HG02840 (cell line): ENCODE measurements around the gene DAPK2.
"Not testable (repeated sequence)": the region's sequence is repeated elsewhere in the genome, so short reads cannot be mapped to it uniquely, and the experiment has no call there.

Source experiments
- ATAC-seq: cut with Tn5 transposase; IDR thresholded peaks from one replicate; pipeline ENCODE4 v1.9.1; 2021; ENCODE audit warnings: mild to moderate bottlenecking, moderate library complexity, moderate number of reproducible peaks; ENCODE audit not compliant: unreplicated experiment, low FRiP score

DAPK2 gene

DNA sequence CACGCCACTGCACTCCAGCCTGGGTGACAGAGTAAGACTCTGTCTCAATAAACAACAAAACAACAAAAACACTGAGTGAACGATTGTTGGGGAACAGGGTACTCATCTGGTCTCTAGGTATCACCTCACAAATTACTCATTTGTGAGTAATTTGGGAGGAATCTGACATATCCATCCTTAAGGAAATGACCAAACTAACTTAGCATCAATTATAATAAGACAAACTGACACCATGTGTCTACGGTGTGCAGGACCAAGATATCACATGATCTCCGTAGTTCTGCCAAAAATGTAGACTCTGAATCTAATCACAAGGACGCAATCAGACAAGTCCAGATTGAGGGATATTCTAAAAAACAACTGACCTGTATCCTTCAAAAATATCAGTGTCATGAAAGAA lies 12.0 kb upstream of the DAPK2 start:
- ATAC-seq: no peak

DNA sequence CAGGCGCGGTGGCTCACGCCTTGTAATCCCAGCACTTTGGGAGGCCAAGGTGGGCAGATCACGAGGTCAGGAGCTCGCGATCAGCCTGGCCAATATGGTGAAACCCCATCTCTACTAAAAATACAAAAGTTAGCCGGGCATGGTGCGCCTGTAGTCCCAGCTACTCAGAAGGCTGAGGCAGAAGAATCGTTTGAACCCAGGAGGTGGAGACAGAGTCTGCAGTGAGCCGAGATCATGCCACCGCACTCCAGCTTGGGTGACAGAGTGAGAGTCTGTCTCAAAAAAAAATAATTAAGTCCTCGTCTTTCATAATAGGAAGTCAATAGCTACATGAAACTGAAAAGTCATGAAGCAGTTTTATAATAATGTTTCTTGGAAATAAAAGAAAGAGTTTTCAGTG lies 7.4 kb upstream of the DAPK2 start:
- not testable (repeated sequence) for ATAC-seq

DNA sequence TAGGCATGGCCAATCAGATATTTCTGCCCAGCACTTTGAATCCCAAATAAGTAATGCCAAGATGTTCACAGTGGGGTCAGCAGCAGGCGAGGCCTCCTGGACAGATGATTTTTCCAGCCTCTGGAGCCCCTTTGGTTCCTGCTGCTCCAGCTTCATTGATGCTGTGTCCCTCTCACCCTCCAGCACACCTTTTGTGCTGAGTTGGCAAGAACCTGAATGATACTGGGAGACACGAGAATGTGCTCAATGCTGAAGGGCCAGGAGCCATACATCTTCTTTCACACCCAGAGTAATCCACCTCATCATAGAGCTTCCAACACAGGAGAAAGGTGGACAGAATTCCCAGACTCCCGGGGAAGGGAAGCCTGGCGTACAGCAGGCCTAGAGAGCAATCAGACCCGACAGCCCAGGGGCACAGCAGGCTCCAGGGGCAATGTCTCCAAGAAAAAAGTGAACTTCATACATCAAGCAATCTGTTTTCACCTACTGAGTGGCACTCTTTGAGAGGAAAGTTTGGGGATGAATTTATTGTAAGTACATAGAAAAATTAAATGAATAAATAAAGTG lies 6.7 kb upstream of the DAPK2 start:
- ATAC-seq: no peak

DNA sequence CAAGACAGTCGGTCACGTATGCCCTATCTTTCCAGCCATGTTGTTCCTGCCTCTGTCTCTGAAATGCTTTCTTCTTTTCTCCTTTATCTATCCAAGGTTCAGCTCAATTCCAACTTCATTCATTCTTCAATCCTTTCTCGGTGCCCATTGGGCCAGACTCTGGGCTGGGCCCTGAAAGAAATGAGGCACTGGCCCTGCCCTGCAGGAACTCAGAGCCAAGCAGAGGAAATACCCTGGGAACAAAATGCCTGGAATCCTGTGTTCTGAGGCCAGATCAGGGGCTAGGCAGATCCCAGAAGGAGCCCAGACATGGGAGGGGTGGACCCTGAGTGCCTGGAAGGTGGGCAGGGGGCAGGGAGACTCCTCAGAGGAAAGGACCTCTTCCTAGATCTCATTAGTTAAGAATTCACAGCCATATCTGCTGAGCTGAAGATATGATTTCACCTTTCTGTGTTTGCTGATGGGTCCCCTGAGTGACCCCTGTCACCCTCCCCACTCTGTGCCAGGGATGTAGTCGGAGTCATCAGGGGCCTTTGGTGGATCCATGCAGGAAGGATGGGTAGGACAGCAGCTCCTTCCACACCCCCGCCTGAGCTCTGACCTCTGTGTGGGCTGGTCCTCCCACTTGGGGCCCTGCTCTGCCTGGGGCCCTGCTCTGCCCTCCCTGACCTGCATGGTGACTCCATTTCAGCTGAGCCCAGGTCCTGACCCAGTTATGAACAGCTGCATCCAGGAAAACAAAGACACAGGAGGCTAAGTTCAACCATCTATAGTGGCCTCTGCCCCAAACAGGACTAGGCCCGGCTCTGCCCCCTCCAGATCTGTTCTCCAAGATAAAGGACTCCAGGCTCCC lies 5.3 kb upstream of the DAPK2 start:
- ATAC-seq: no peak

DNA sequence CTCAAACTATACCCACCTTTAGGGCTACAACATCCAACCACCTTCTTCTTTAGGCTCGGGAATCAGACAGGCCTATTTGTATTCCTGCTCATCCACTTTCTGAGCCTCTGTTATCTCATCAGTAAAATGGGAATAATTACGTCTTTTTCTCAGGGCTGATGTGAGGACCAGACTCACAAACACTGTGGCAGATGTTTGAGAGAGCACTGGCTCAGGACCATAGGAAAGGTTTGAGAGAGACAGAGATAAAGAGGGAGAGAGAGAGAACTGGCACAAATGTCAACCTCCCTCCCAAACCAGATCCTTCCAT lies 4.8 kb upstream of the DAPK2 start:
- ATAC-seq: no peak

DNA sequence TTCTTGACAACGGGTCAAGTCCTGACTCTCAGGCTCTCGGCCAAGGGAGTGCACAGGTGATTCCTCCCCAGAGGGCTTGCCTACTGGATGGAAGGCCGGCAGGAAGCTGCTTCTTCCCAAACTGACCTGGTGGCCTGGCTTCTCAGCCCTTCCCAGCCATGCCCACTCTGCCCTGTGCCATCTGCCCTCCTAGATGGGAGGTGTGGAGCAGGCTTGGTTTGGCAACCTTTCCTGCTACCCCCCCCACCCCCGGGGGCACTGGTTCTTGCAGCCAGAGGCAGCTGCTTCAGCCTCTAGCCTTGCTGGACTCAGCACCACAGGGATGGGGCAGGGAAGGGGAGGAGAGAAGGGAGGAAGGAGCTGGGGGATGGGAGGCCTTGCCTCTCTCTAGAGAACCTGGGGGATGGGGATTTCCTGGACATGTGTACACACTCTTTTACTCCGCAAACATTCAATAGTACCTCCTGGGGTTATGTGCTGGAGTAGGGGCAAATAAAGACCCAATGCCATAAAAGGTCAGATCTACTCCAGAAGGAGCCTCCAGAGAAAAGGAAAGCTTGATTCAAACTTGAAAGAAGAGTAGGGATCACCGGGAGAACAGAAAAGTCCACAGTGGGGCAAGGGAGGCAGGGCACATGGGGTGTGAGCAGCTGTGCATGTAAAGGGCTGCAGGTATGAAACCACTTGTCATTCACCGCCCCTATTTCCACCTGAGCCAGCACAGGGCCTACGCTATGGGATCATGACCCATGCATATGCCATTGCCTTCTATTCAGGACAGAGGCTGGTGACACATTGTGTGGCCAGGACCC lies 4.2 kb upstream of the DAPK2 start:
- no peak for ATAC-seq

DNA sequence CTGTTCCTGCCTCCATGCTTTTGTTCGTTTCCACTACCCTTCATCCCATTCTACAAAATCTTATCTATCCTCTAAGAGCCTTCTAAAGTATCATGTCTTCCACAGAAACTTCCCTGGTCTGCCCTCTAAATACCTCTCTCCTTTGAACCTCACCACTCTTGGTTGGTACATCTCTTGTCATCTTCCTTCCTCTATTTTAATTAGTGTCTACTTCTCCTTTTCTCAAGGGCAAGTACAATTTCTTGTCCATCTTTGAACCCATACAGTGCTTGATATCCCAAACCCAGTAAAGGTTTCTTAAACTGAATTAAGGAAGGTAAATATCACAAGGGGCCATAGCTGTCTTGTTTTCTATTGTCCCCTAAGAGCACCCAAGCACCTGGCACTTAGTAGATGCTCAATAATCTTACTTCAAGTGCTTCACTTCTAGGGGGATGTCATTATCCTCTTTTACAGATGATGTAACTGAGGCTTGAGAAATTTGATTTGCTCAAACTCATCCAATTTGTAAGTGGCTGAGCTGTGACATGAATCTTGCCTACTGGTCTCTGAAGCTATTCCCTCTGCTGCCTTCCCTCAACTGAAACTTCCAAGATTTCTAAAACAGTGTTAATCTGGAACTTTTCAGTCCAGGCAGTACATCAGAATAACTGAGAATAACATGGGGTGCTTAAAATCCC lies 2.6 kb upstream of the DAPK2 start:
- ATAC-seq: no peak

DNA sequence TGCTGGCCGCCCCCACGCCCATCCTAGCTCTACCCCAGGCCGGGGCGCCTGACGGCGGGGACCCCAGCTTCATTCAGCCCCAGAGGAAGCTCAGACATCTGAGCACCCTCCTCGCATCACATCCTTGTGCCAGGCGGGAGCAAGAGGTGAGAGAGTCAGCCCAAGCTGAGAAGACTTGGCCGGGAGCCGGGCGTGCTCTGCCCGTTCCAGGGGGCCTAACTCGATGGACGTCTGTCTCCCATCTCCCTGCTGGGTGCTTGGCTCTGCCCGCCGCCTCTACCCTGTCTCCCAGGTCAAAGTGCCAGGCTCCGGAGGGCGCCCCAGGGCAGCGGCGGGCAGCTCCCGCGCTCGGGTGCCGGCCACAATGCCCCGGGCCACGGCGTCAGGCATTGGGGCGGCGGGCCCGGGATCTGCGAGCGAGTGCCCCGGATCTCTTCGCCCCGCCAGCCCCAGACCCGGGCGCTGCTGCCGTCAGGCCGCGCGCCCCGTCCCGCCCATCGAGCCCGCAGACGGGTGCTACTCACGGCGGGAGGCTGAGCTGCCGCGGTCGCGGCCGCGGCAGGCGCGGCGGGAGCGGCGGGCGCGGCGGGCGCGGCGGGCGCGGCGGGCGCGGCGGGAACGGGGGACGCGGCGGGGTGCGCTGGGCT lies 388 bp downstream of the DAPK2 start:
- ATAC-seq: no peak

DNA sequence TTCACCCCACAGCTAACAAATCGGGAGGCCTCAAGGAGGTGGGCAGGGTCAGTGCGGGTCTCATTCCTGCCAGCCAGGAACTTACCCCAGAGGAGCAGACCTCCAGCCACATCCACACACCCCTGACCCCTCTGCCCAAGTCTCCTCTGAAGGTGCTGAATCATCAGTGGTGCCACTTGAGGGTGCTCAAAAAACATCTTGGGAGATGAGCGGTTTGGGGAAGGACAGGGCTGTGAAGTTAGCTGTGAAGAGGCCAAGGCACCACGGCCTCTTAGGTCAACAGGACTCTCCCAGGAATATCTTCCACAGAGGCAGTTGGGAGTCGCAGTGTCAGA lies 1.2 kb downstream of the DAPK2 start:
- ATAC-seq: no peak

DNA sequence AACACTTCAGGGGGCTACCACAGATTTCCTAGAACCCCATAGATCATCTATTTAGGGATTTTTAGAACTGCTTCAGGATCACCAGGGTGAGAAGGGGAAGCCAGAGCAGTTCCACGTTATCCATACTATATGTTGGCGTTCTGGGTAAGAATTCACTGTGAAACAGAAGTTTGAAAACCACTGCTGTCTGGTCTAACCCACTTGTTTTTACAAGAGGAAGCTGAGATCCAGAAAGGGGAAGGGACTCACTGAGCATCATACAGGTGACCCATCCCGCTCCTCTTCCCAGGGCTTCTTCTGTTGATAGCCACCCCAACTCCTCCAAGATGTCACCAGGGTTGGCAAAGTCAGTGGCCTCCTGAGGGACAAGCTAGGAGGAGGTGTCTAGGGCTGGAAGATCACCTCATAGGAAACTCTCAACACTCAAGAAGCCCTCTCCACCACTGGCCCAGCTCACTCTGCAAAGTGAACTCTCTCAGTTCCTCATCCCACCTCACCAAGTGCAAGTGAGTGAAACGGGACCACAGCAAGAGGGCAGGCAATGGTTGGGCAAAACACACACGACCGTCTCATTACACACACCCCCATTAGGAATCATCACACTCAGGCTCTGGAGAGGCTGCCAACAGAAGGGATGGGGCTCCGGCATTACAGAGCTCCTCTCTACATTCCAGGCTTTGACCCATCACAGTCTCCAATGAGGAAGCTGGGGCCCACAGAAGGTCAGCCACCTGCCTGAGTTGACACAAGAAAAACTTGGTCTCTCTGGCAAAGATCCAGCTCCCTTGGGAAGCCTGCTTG lies 1.8 kb downstream of the DAPK2 start:
- ATAC-seq: no peak

DNA sequence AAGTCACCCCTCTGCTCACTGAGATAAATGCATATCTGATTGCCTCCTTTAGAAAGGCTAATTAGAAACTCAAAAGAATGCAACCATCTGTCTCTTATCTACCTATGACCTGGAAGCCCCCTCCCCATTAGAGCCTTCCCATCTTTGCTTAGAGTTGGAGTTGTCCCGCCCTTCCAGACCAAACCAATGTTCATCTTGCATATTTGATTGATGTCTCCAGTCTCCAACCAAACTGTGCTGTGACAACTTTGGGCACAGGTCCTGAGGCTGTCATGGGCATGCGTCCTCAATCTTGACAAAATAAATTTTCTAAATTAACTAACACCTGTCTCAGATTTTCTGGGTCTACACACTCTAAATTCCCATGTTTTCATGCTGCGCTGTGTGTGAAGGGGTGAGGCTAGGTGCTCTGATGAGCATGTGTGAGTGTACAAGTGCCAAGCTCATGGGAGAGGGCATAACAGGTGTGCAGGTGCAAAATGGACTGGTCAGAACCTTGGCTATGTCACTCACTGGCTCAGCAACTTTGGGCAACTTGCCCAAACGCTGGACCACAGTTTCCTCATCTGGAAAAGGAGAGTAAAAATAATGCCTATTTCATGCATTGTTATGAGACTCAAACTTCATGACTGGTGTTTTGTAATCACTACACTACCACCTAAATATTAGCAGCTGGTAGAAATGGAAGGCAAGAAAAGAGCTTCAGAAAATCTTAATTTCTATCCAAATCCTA lies 7.2 kb downstream of the DAPK2 start:
- no peak for ATAC-seq

DNA sequence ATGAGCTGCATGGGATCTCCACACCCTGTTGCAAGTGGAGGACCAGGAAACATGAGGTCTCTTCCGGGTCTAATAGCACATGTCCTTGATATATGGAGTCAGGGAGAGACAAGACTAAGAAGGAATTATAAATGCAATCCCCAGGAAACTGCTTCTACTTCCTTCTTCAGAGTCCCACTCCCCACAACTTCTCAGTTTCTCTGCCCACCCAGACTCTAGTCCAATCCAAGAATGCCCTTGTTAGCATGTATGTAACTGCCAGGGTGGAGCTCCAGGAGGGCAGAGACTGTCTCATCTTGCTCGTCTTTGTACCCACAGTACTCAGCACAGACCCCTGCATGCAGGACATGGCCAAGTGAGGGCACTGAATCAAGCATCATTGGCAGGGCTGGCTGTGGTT lies 8.3 kb downstream of the DAPK2 start:
- no peak for ATAC-seq

DNA sequence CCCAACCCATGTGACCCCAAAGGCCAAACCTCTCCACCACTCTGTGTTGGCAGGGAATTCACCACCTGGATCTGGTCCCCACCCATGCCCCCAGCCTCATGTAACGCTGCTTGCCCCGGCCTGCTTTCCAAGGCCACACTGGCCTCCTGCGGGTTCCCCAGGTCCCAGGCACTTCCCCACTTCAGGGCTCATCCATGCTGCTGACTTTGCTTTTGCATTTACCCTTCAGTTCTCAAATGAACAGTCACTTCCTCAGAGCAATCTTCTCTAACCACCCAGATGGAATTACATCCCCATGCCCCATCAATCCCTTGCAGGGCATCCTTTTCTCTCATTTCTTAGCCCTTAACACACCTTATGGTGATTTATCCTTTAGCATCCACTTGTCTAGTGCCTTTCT lies 9.2 kb downstream of the DAPK2 start:
- no peak for ATAC-seq

DNA sequence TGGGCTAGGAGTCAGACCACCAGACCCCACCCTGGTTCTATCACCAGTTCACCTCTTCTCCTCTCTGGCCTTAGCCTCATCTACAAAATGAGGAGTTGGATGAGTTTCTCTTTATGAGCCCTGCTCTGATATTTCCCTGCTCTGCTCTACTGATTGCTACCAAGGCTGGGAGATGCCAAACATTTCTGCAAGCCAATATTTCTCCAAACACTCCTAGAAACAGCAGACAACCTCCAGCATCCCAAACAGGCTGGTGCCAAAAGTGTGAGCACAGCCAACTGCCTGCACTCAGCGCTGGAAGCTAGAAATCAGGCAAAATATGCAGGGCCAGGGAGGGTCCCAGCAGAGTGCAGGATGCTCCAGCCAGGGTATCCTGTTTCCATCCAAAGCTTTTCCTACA lies 10.8 kb downstream of the DAPK2 start:
- ATAC-seq: no peak

DNA sequence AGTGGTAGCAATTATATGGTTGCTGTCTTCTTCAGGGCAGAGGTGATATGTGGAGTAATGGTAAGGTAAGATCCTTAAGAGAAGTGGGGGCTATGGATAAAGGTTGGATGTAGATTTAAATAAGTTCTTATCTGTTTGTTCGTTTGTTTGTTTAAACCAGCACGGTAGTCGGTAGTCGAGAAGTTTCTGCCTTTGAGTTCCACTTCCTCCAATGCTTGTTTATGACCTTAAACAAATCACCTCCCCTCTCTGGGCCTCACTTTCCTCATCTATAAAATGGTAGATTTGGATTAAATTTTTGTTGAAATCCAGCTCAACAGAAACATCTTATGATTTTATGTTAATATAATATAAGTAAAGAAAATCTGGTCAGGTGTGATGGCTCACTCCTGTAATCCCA lies 11.8 kb downstream of the DAPK2 start:
- no peak for ATAC-seq

DNA sequence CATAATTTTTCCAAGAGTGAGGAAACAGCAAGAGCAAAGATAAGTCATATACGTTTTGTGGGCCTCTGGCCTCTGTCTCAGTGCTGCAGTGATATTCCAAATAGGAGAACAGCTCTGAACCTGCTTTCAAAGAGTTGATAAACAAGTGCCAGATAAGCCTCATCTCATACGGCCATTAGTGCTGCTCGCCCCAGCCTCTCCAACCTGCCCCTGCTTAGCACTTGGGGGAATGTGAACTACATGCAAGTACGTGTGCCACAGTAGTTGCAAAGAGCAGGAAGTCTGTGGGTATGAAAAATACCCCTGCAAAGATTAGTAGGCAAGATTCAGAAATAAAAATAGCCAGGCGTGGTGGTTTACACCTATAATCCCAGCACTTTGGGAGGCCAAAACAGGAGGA lies 14.0 kb downstream of the DAPK2 start:
- ATAC-seq: no peak

DNA sequence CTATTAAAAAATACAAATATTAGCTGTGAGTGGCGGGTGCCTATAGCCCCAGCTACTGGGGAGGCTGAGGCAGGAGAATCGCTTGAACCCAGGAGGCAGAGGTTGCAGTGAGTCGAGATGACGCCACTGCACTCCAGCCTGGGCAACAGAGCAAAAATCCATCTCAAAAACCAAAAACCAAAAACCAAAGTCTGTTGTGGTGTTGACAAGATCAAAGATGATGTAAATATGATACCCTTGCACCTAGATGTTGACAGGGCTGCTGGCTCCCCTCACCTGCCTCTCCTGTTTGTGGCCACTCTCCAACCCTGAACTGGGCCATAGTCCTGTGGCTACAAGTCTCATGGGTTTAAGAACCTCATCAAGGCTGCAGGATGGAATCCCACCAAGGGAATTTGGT lies 16.2 kb downstream of the DAPK2 start:
- ATAC-seq: no peak

DNA sequence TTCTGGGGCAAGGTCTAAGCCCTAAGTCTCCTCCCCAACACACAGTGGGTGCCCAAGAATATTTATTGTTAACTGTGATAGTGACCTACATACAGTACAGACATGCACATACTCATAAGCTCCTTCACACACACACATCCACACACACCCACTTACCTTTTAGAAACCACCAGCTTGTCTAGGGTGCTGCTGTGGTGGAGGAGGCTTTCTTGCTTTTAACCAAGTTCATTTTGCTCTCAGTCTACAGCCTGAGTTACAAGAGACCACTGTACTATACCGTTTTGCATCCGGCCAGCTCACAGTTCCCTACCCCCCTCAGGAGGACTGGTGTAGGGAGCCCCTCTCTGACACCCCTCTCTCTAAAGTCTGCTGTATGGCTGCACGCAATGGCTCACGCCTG lies 16.7 kb downstream of the DAPK2 start:
- ATAC-seq: no peak

DNA sequence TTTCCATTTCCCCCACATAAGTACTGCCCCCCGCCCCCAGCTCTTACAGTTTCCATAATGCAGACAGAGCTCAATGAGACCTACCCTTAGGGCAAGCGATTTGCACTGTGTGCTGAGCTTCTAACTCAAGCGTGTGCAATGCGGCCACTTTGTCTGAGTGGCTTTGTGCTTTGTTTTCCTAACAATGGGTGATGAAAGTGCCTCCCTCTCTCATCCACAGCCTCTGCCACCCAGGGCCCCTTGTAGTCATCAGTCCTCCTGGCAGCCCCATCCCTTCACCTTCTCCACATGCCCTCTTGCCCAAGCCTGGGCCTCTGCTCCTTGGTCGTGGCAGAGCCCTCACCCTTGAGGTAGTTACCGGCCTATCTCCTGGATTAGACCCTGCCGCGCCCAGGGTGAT lies 17.2 kb downstream of the DAPK2 start:
- no peak for ATAC-seq
